ENCODE measurements around the gene TMOD2. TPM values are rescaled to one million over a fixed set of nuclear protein-coding genes. Genes with fewer than 3 reads are reported as not detected.

Gene TMOD2
- polyA plus RNA-seq, 3 donors = 4.6 to 4.9 (median 4.9) TPM

Other genes with a start within 250 kb of the TMOD2 start
- gene DMXL2, start 128.8 kb upstream of the TMOD2 start, polyA plus RNA-seq (ENCODE audit: insufficient read length in 3 of 3) = 10 to 100 TPM; 52.9 to 91.9 (median 62.2) TPM
- under 1 TPM in 2 of 3 donors, not detected in 1; 0.06 to 0.16 TPM for gene SCG3, start 70.1 kb upstream of the TMOD2 start, polyA plus RNA-seq (ENCODE audit: insufficient read length in 3 of 3)
- 1 to 10 TPM; 3.6 to 4.3 (median 3.7) TPM for gene LYSMD2, start 13.9 kb upstream of the TMOD2 start, polyA plus RNA-seq (ENCODE audit: insufficient read length in 3 of 3)
- gene TMOD3, start 78.1 kb downstream of the TMOD2 start, polyA plus RNA-seq (ENCODE audit: insufficient read length in 3 of 3) = 10 to 100 TPM; 48.3 to 55.3 (median 51.6) TPM
- 10 to 100 TPM; 30.3 to 40.4 (median 39.1) TPM for gene LEO1, start 220.2 kb downstream of the TMOD2 start, polyA plus RNA-seq (ENCODE audit: insufficient read length in 3 of 3)

All from renal cortex interstitium (tissue), 3 donors.